Neuron (in vitro differentiated cells): ENCODE measurements around the gene ADARB2.

Experiments
- H2AFZ ChIP-seq: one replicate; pipeline ENCODE4 v1.6.1; 2013; ENCODE audit warnings: low read depth, mild to moderate bottlenecking, inconsistent platforms, low read length, moderate library complexity
- H3K27me3 ChIP-seq: one replicate; pipeline ENCODE4 v1.6.1; 2013; ENCODE audit warnings: low read length; ENCODE audit not compliant: insufficient read depth
- H3K36me3 ChIP-seq: one replicate; pipeline ENCODE4 v1.6.1; 2013; ENCODE audit warnings: low read length; ENCODE audit not compliant: insufficient read depth
- H3K4me1 ChIP-seq: one replicate; pipeline ENCODE4 v1.6.1; 2013; ENCODE audit warnings: low read length; ENCODE audit not compliant: insufficient read depth
- H3K4me3 ChIP-seq: 2 replicates; pipeline ENCODE4 v1.5.1; 2013; ENCODE audit warnings: mild to moderate bottlenecking, low read length, moderate library complexity
- H3K9me3 ChIP-seq: one replicate; pipeline ENCODE4 v1.6.1; 2013; ENCODE audit warnings: low read length

The ADARB2 gene

DNA sequence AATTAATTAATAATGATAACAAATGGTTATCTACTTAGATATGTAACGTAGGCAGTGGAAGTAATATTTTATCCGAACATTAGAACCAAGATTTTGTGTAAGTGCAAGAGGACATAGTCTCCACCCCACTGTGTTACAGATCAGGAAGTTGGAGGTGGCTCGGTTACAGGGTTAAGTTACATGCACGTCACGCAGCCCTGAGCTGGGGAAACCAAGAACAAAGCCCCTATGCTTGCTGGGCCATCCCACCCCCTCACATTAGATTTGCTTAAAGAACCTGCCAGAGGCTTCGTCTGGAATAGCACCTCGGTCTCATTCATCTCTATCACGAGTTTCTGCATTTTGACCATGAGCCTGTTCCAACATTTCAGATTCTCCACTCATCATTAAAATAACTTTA lies 214.1 kb downstream of the ADARB2 start:
- no peaks in the 10 kb centered on the region for H3K36me3 ChIP-seq

DNA sequence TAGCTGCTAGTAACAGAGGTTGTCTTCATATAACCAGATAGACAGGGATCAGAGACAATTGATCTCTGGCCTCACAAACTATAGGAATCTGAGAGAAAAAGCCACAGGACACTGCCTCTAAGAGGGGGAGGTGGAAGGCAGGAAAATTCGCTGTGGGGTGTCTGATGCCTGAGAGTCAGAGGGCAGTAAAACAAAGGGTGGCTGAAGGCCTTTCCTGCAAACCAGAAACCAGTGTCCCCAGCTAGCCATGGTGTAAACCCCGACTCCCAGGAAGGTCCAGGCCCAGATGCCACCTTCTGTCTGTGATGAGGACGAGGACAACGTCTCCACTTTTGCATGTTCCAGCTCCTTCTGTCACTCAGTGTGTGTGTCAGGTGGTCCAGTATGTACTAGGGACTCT lies 215.1 kb downstream of the ADARB2 start:
- Histone ChIP-seq H3K27me3 (no peaks in the 10 kb centered on the region), H3K9me3 (no peaks in the 10 kb centered on the region), H3K4me1 (no peaks in the 10 kb centered on the region), H3K4me3 (no peak overlapping the region), H2AFZ (no peak overlapping the region), H3K36me3 (no peaks in the 10 kb centered on the region)

More for the DNA sequence above, 214.1 kb downstream of the ADARB2 start:
- Histone ChIP-seq H3K27me3 (no peaks in the 10 kb centered on the region), H3K9me3 (no peaks in the 10 kb centered on the region), H3K4me3 (no peak overlapping the region), H2AFZ (no peak overlapping the region), H3K4me1 (no peaks in the 10 kb centered on the region)

DNA sequence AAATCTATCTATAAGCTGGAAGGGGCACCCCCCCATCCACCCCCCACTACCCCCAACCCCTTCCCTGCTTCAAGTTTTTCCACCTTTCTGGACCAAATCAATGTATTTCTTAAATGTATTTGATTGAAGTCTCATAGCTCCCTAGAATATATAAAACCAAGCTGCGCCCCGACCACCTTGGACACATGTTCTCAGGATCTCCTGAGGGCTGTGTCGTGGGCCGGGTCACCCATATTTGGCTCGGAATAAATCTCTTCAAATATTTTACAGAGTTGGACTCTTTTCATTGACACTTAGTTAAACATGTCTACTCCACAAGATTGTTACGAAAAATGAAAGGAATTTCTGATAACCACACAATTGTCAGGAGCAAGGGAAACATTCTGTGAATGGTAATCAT lies 215.6 kb downstream of the ADARB2 start:
- no peak overlapping the region for H3K4me3 ChIP-seq
- no peaks in the 10 kb centered on the region for H3K9me3 ChIP-seq
- H3K27me3 ChIP-seq: no peaks in the 10 kb centered on the region
- no peaks in the 10 kb centered on the region for H3K36me3 ChIP-seq
- H3K4me1 ChIP-seq: no peaks in the 10 kb centered on the region
- no peak overlapping the region for H2AFZ ChIP-seq

DNA sequence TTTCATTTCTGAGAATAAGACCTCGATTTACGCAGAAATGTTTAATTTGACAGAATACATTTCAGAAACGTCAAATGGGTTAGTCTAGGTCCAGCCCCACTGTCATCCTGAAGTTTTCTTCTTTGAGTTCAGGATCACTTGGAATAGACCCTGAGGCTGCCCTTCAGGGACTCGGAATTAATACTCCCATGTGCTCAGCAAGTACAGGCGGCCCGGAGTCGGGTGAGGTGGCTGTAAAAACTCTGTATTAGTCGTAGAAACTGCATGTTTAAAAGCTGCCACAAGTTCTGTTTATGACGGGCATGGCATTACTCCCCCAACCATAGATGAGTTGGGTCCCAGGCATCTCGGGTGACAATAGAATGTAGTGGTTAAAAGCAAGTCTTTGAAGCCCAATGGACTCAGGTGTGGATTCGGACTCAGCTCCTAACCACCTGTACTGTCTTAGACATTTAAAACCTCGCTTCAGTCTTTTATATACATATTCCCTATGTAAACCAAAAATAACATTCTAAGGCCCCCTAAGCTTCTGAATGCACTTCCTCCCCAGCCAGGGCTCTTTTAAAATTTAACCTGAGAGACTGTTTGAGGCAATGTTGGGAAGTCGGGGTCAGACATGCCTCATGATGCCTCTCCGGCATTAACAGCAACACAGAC lies 216.3 kb downstream of the ADARB2 start:
- Histone ChIP-seq H2AFZ (no peak overlapping the region), H3K36me3 (no peaks in the 10 kb centered on the region), H3K4me3 (no peak overlapping the region), H3K9me3 (no peaks in the 10 kb centered on the region), H3K27me3 (no peaks in the 10 kb centered on the region), H3K4me1 (no peaks in the 10 kb centered on the region)

DNA sequence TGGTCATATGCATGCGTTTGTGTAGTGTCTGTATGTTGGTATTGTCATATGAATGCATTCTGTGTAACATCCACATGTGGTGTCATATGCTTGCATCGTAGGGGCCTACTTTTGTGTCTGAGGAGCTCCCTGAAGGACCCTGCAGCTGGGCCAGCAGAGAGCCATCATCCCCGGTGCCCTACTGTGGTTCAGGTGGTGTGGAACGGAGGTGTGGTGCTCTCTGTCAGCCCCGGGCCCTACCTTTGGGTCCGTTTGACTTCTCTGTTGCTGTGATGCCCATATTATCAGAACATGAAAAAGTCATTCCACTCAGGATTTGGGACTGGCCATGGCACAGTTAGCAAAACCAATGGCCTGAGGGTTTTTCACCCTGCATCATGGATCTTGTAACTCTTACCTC lies 217.9 kb downstream of the ADARB2 start:
- Histone ChIP-seq H3K4me3 (no peak overlapping the region), H3K36me3 (no peaks in the 10 kb centered on the region), H2AFZ (no peak overlapping the region), H3K9me3 (no peaks in the 10 kb centered on the region), H3K27me3 (no peaks in the 10 kb centered on the region), H3K4me1 (no peaks in the 10 kb centered on the region)

DNA sequence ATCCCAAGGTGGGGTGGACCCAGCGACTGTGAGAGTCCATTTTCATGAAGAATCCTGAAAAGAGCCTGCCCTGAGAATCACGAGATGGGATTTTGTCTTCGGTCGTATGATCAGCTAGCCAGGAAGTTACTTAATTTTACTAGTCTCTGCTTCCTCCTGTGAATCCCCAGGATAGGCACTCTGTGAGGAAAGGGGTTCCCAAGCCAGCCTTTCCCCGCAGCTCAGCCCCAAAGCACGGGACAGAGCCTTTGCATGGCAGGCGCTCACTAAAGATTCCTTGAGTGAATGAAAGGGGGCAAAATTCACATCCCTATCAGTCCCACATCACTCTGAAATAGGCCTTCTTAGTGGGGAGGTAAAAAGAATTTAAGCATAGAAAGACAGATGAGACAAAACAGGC lies 219.6 kb downstream of the ADARB2 start:
- Histone ChIP-seq H2AFZ (no peak overlapping the region), H3K4me3 (no peak overlapping the region), H3K9me3 (no peaks in the 10 kb centered on the region), H3K36me3 (no peaks in the 10 kb centered on the region), H3K4me1 (no peaks in the 10 kb centered on the region), H3K27me3 (no peaks in the 10 kb centered on the region)

DNA sequence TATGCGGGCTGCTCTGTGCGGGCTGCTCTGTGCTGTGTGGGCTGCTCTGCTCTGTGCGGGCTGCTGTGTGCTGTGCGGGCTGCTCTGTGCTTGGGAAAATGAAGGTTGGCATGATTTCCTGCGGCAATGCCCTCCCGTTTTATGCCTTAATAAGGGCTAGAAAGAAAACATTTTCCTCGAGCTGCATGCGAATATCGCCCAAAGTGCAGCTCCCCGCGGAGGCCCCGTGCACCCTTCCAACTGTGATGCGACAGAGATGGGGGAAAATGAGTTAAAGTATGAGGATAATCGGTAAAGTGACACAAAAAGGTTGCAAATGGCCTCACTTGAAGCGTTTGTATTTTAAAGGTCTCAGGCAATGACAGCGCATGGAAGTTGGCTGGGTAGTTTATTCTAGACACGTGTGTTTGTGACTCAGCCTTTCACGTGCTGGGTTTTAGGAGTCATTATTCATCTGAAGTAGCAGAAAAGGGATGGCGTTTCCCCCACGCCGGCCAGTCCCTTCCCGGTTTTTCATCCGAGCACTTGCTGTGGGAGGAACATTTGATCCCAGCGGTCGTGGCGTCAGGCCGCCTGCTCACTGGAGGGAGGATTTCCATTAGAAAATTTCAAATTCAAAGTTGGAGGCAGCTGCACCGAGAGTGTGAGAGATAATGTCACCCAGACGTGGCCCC lies 220.7 kb downstream of the ADARB2 start:
- Histone ChIP-seq H2AFZ (no peak overlapping the region), H3K9me3 (no peaks in the 10 kb centered on the region)

DNA sequence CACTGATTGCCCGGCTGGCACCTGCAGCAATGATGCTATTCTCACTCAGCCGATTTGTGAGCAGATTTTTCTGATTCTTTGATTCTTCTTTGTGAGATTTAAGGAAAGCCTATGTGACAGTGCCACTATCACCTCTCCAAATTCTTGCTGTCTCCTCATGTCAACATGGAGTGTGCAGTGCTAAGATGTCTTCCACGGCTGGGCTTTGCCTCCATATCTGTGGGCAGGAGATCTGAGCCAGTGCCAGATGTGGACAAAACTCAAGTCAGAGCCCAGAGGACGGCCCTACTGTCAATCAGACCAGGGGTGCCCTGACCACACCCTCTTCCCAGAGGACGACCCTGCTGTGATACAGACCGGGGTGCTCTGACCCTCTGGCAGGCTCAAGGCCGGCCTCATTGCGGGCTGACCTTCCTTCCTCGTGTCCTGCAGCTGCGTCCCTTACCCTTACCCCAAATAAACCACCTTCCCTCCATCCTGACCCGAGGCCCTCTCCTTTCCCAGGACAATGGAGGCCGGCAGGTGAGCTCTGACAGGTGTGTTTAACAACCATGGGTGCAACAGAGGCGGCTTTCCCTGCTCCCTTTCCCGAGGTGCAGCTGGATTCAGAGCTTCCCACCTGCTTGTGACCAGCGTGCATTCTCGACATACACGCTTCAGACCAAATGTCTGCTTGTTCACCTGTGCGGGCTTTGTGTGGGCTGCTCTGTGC lies 221.4 kb downstream of the ADARB2 start:
- Histone ChIP-seq H3K4me3 (no peak overlapping the region), H2AFZ (no peak overlapping the region), H3K36me3 (no peaks in the 10 kb centered on the region), H3K4me1 (no peaks in the 10 kb centered on the region), H3K27me3 (no peaks in the 10 kb centered on the region), H3K9me3 (no peaks in the 10 kb centered on the region)

More for the DNA sequence above, 220.7 kb downstream of the ADARB2 start:
- Histone ChIP-seq H3K4me1 (no peaks in the 10 kb centered on the region), H3K36me3 (no peaks in the 10 kb centered on the region), H3K27me3 (no peaks in the 10 kb centered on the region), H3K4me3 (no peak overlapping the region)

DNA sequence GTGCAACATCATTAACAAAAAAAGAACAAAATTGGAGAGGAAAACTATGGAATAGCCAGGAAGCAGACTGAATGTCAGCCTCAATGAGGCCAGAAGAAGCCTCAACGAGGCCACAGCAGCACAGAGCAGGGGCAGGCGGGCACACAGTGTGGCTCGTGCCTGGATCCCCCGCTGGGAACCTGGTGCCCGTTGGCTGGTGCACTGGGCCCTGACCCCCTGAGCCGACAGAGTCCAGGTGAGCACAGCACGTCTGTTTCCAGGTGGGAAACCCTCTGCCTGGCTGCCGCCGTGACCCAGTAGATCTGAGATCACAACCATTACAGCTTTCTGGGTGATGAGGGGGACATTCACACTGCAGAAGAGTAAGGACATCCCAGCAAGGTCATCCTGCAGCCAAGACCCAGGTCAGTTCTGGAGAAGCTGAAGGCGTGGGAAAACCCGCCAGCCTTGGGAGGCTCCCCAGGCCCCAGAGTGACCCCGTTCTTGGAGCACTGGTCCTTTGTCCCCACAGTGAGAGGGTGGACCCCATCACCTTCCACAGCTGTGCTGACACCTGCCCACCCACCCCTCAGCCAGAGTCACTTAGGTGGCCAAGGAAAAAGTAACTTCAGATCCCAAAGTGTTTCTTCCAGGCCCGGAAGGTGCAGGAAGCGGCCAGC lies 222.1 kb downstream of the ADARB2 start:
- no peaks in the 10 kb centered on the region for H3K27me3 ChIP-seq
- H3K9me3 ChIP-seq: no peaks in the 10 kb centered on the region
- no peaks in the 10 kb centered on the region for H3K36me3 ChIP-seq
- H3K4me1 ChIP-seq: no peaks in the 10 kb centered on the region
- no peak overlapping the region for H3K4me3 ChIP-seq
- H2AFZ ChIP-seq: no peak overlapping the region

DNA sequence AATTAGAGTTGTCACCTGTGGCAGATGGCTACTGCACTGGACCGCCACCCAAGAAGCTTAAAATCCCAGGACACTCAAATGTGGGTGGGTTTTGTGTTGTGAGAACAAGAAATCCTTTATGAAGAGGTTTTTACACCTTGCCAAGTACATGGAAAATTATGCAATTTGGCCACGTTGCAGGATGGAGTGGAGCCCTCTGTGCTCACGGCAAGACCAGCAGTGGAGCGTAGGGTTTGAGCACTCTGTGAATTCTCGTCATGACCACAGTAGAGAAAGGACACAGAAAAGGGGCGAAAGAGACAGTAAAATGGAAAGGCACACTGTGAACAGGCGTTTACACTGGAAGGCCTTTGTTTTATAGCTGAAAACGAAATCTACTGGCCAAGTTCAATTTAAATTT lies 222.6 kb downstream of the ADARB2 start:
- Histone ChIP-seq H3K9me3 (no peaks in the 10 kb centered on the region), H3K4me1 (no peaks in the 10 kb centered on the region), H3K36me3 (no peaks in the 10 kb centered on the region), H3K27me3 (no peaks in the 10 kb centered on the region), H3K4me3 (no peak overlapping the region), H2AFZ (no peak overlapping the region)

DNA sequence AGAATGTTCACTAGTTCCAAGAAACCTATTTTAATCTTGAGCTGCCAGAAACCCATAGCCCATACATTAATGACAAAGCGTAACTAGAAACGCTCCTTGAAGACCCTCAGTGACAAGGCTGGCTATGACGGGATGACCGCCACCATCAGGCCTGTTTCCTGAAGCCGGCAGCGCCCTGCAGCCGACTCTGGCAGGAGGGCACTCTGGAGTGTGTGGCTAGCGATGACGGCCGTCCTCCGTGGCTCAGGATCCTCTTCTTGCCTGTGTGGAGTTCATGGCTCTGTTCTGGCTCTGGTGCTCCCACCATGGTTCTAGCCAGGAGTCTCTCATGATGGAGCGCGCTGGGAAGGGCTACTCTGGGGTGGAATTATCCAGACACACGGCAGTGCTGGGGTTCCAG lies 224.1 kb downstream of the ADARB2 start:
- Histone ChIP-seq H3K27me3 (no peaks in the 10 kb centered on the region), H3K4me3 (no peak overlapping the region), H2AFZ (no peak overlapping the region), H3K36me3 (no peaks in the 10 kb centered on the region), H3K4me1 (no peaks in the 10 kb centered on the region), H3K9me3 (no peaks in the 10 kb centered on the region)

DNA sequence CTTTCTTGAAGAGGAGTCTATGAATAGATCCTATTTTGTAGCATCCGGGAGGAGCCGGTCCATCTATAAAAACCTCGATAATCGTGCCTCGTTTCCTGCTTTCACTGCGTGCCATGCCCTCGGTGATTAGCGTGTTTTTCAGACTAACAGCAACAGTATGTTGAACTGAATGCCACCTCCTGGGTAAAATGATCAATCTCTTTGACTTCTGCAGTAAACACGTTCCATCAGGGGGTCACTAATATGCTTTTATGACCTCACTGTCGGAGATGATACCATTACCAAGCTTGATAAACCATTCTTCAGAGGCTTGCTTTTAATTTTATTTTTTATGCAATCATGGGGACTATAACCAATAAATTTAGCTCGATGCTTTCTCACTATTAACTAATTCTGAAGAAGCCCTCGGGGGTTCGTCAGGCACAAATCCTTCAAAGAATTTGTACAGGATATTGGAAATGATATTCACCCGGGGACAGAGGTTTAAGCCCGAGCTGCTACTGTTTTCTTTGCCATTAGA lies 228.3 kb downstream of the ADARB2 start:
- no peaks in the 10 kb centered on the region for H3K9me3 ChIP-seq
- H3K4me1 ChIP-seq: no peaks in the 10 kb centered on the region
- no peaks in the 10 kb centered on the region for H3K36me3 ChIP-seq
- H3K27me3 ChIP-seq: no peaks in the 10 kb centered on the region
- H2AFZ ChIP-seq: no peak overlapping the region
- no peak overlapping the region for H3K4me3 ChIP-seq

DNA sequence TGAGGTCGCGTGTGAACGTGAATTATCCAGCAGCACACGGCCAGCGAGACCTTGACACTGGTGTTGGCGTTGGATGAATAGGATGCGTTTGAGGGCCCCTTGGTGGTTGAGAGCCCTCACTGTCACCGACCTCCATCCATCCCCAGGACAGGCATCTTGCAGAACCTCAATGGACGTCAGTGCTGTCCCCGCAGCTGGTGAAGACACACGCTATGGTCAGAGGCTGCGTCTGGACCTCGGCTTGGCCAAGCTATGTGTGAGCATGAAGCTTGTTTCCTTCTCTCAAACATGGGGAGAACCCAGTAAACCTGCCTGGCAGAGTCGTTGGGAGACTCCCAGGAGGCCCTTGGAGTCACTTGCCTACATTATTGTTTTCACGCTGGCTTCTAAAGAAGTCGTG lies 229.2 kb downstream of the ADARB2 start:
- no peaks in the 10 kb centered on the region for H3K4me1 ChIP-seq
- no peaks in the 10 kb centered on the region for H3K9me3 ChIP-seq
- no peaks in the 10 kb centered on the region for H3K27me3 ChIP-seq
- no peak overlapping the region for H3K4me3 ChIP-seq
- no peaks in the 10 kb centered on the region for H3K36me3 ChIP-seq
- no peak overlapping the region for H2AFZ ChIP-seq
